OCI-LY7 (cell line): Measurements from ENCODE around the gene SUPT4H1. TPM values are rescaled to one million over a fixed set of nuclear protein-coding genes. Genes with fewer than 3 reads are reported as not detected.

Experiments used
- BruUV-seq: library from RNA; stranded (reverse); fragments of 400-500 nt; replicated peaks from 2 replicates; lab custom pipeline; 2021; lab: Mats Ljungman, UMichigan
- CTCF ChIA-PET: fragments of 300-600 bp; sonication (Branson Sonifier 250); formaldehyde crosslinking; loops from one replicate; lab custom pipeline; 2022; ENCODE audit warnings: antibody characterized with exemption; ENCODE audit not compliant: unreplicated experiment; lab: Charles Lee
- POLR2A ChIA-PET: fragments of 300-600 bp; sonication (Branson Sonifier 250); formaldehyde crosslinking; loops from one replicate; lab custom pipeline; 2022; ENCODE audit warnings: antibody characterized with exemption; lab: Charles Lee
- DNase-seq: peaks from one replicate; pipeline ENCODE4 v3.0.0-alpha.2; 2015; ENCODE audit warnings: low spot score
- H2AFZ ChIP-seq: fragments of 200-600 bp; sonication (generic), shearing (Covaris generic); 2 replicates; pipeline ENCODE4 v1.6.1; 2014; ENCODE audit warnings: mild to moderate bottlenecking, antibody characterized with exemption, low read length, moderate library complexity
- H3K27ac ChIP-seq: fragments of 200-600 bp; sonication (generic); 2 replicates; pipeline ENCODE4 v1.5.1; 2014; ENCODE audit warnings: mixed run types, low read depth, mild to moderate bottlenecking, moderate library complexity, low read length, inconsistent platforms; ENCODE audit not compliant: poor library complexity, severe bottlenecking
- H3K36me3 ChIP-seq: fragments of 200-600 bp; sonication (generic); 2 replicates; pipeline ENCODE4 v1.6.1; 2014; ENCODE audit warnings: mild to moderate bottlenecking, antibody characterized with exemption, low read length, moderate library complexity, mixed read lengths; ENCODE audit not compliant: insufficient read depth
- H3K4me1 ChIP-seq: fragments of 200-600 bp; sonication (generic); 2 replicates; pipeline ENCODE4 v1.5.1; 2014; ENCODE audit warnings: mild to moderate bottlenecking, low read length; ENCODE audit not compliant: insufficient read depth, poor library complexity, severe bottlenecking
- H3K4me2 ChIP-seq: fragments of 200-600 bp; sonication (generic); 2 replicates; pipeline ENCODE4 v1.6.1; 2014; ENCODE audit warnings: mild to moderate bottlenecking, low read length
- H3K4me3 ChIP-seq: fragments of 200-600 bp; sonication (generic); 2 replicates; pipeline ENCODE4 v1.5.1; 2014; ENCODE audit warnings: mild to moderate bottlenecking, low read depth, low read length; ENCODE audit not compliant: poor library complexity, severe bottlenecking
- H3K79me2 ChIP-seq: fragments of 200-600 bp; sonication (generic); 2 replicates; pipeline ENCODE4 v1.6.1; 2016; ENCODE audit warnings: low read depth, mild to moderate bottlenecking, low read length, moderate library complexity, mixed read lengths; ENCODE audit not compliant: insufficient read depth
- H3K9me2 ChIP-seq: fragments of 200-600 bp; sonication (generic); 2 replicates; pipeline ENCODE4 v1.6.1; 2016; ENCODE audit warnings: mild to moderate bottlenecking, low read length, mixed read lengths; ENCODE audit not compliant: insufficient read depth
- H3K9me3 ChIP-seq: fragments of 200-600 bp; sonication (generic); 2 replicates; pipeline ENCODE4 v1.6.1; 2014; ENCODE audit warnings: mild to moderate bottlenecking, mixed run types, low read length, mixed read lengths
- H4K20me1 ChIP-seq: fragments of 200-600 bp; sonication (generic); 2 replicates; pipeline ENCODE4 v1.6.1; 2014; ENCODE audit warnings: mild to moderate bottlenecking, antibody characterized with exemption, low read length, moderate library complexity, mixed read lengths; ENCODE audit not compliant: insufficient read depth
- EZH2phosphoT487 ChIP-seq: fragments of 200-600 bp; sonication (generic); IDR thresholded peaks from 2 replicates; pipeline ENCODE4 v1.6.1; 2018; ENCODE audit warnings: low read depth, borderline replicate concordance, mild to moderate bottlenecking, mixed run types, antibody characterized with exemption, low read length, moderate library complexity, mixed read lengths
- intact Hi-C: fragments of 100-400 bp; cut with micrococcal nuclease; formaldehyde crosslinking; loops from one replicate; pipeline ENCODE4 v1.10.0; 2022; ENCODE audit not compliant: unreplicated experiment
- total RNA-seq, 2 experiments: library from RNA; depleted of rRNA in 1 of 2; stranded (reverse); fragments of >200 nt in 1 of 2; shearing (Covaris generic) in 1 of 2; gene quantifications; 2 replicates each; pipeline ENCODE4 v1.2.3, GENCODE V29; 2014 to 2022
- TF ChIP-seq, protein P1 (sequence below): fragments of 200-600 bp; sonication (generic); conservative IDR thresholded peaks from 2 replicates; pipeline ENCODE4 v1.5.1; 2014; ENCODE audit warnings: mild to moderate bottlenecking, antibody characterized with exemption, low read length, moderate library complexity, mixed read lengths

SUPT4H1 gene
- total RNA-seq, 2 experiments from 2014 or later = 56.5 to 65.5 TPM

DNA sequence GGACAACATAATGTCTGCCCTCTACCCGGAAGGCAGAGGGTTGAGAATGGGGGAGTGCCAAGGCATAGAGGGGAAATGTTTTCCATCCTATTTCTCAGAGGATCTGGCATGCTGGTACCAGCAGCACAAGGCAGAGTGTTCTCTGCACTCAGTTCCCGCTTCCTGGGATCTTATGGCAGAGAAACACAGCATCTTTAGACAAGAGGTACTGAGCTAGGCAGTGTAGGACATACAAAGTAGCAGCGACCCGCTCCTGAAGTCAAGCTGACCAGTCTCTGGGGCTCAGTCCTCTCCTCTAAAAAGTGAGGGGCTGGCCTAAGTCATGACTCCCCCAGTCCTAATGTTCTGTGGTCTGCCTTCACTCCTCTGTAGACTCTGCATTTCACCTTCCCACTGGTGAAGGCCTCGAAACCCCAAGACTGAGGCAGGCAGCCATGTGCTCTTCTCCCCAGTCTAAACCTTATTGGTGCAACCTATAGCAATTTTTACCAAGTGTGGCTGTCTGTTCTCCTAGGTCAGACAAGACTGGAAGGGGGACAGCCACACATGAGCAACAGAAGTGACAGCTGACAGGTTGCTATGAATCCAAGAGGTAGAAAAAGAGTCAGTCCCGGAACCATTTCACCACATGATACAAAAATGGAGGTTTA is 12.1 kb downstream of the SUPT4H1 start:
- ChIA-PET CTCF (interaction anchor here (1.3 kb wide), 1 partner anchor 12 kb away, joined by 4 read pairs; no protein-coding TSS in a partner anchor), POLR2A (interaction anchor here (0.6 to 9.1 kb wide), 10 partner anchors 6 to 175 kb away, joined by 3 to 179 read pairs (median 10); partner anchors contain the start of genes RNF43, SUPT4H1 and TSPOAP1)
- Histone ChIP-seq H3K27ac (peak overlapping the region; percentile 99), H3K79me2 (peaks cover 60% of the 10 kb centered on the region), H3K4me1 (peaks cover 96% of the 10 kb centered on the region), H3K9me2 (no peaks in the 10 kb centered on the region), H2AFZ (no peak overlapping the region), H3K4me3 (peak overlapping the region; percentile 98), H4K20me1 (no peaks in the 10 kb centered on the region), H3K9me3 (no peaks in the 10 kb centered on the region), H3K36me3 (peaks cover 35% of the 10 kb centered on the region), H3K4me2 (peak overlapping the region; percentile 100)
- no TSS peak for BruUV-seq
- peak; percentile 42 for DNase-seq
- TF ChIP-seq, protein P1, sequence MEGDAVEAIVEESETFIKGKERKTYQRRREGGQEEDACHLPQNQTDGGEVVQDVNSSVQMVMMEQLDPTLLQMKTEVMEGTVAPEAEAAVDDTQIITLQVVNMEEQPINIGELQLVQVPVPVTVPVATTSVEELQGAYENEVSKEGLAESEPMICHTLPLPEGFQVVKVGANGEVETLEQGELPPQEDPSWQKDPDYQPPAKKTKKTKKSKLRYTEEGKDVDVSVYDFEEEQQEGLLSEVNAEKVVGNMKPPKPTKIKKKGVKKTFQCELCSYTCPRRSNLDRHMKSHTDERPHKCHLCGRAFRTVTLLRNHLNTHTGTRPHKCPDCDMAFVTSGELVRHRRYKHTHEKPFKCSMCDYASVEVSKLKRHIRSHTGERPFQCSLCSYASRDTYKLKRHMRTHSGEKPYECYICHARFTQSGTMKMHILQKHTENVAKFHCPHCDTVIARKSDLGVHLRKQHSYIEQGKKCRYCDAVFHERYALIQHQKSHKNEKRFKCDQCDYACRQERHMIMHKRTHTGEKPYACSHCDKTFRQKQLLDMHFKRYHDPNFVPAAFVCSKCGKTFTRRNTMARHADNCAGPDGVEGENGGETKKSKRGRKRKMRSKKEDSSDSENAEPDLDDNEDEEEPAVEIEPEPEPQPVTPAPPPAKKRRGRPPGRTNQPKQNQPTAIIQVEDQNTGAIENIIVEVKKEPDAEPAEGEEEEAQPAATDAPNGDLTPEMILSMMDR = no peak
- no peak for TF ChIP-seq EZH2phosphoT487
- intact Hi-C loops = loop anchor here (1.0 to 10.0 kb wide), 5 partner anchors 11 to 815 kb away; partner anchors contain the start of genes PRR11 and SKA2

GRCh38 chr17:58338841-58339754 is 12.9 kb downstream of the SUPT4H1 start:
- DNase-seq = peak; percentile 86
- peak overlapping the region; percentile 98 for H3K4me3 ChIP-seq
- H3K9me3 ChIP-seq = no peaks in the 10 kb centered on the region
- H3K79me2 ChIP-seq = peaks cover 68% of the 10 kb centered on the region
- H3K4me2 ChIP-seq = peak overlapping the region; percentile 100
- H4K20me1 ChIP-seq = no peaks in the 10 kb centered on the region
- H3K27ac ChIP-seq = peak overlapping the region; percentile 99
- TSS peak; percentile 45 for BruUV-seq
- peaks cover 31% of the 10 kb centered on the region for H3K36me3 ChIP-seq
- H3K9me2 ChIP-seq = no peaks in the 10 kb centered on the region
- CTCF ChIA-PET = interaction anchor here (1.3 kb wide), 1 partner anchor 11 kb away, joined by 4 read pairs; no protein-coding TSS in a partner anchor
- H3K4me1 ChIP-seq = peaks cover 97% of the 10 kb centered on the region
- no peak overlapping the region for H2AFZ ChIP-seq
- POLR2A ChIA-PET = interaction anchor here (0.7 to 9.1 kb wide), 8 partner anchors 5 to 78 kb away, joined by 3 to 179 read pairs (median 15); partner anchors contain the start of genes RNF43, SUPT4H1 and TSPOAP1
- TF ChIP-seq EZH2phosphoT487 = no peak
- TF ChIP-seq, protein P1 = no peak
- intact Hi-C loops = loop anchor here (1.0 to 10.0 kb wide), 4 partner anchors 10 to 816 kb away; partner anchors contain the start of genes PRR11 and SKA2
